HUES64 (cell line): ENCODE data around the gene FAM210B.

Experiments
- H3K27ac ChIP-seq: 2 replicates; pipeline ENCODE4 v1.7.0; 2013; ENCODE audit warnings: low read depth, low read length, inconsistent platforms
- H3K27me3 ChIP-seq: 2 replicates; pipeline ENCODE4 v1.6.1; 2013; ENCODE audit warnings: mild to moderate bottlenecking, low read length; ENCODE audit not compliant: insufficient read depth
- H3K36me3 ChIP-seq: 2 replicates; pipeline ENCODE4 v1.6.1; 2013; ENCODE audit warnings: mild to moderate bottlenecking, low read length; ENCODE audit not compliant: insufficient read depth
- H3K4me1 ChIP-seq: 2 replicates; pipeline ENCODE4 v1.6.1; 2013; ENCODE audit warnings: mild to moderate bottlenecking, low read length, moderate library complexity; ENCODE audit not compliant: insufficient read depth
- H3K4me3 ChIP-seq: 2 replicates; pipeline ENCODE4 v1.5.1; 2013; ENCODE audit warnings: mild to moderate bottlenecking, low read length, moderate library complexity
- H3K9ac ChIP-seq: 2 replicates; pipeline ENCODE4 v1.6.1; 2013; ENCODE audit warnings: mild to moderate bottlenecking, low read depth, low read length
- H3K9me3 ChIP-seq: 2 replicates; pipeline ENCODE4 v1.6.1; 2013; ENCODE audit warnings: low read depth, low read length; ENCODE audit not compliant: insufficient read depth
- WGBS: fragments of 150-250, 120-280 bp; methylation state at CpG from one replicate; pipeline ENCODE4 v1.1.7; 2013; ENCODE audit warnings: missing lambda C conversion rate; 5-methylcytosine and 5-hydroxymethylcytosine counted together

FAM210B gene

GRCh38 chr20:56411759-56412472, 53.1 kb downstream of the FAM210B start, which contains the start of gene CASS4:
TSS of gene CASS4 (plus strand) at chr20:56412260. CDS start at chr20:56412459, 199 bp downstream.
- no peaks in the 10 kb centered on the region for H3K9me3 ChIP-seq
- WGBS = 91% methylated on average over 10 of the region's 10 CpGs
- peaks cover 19% of the 10 kb centered on the region for H3K36me3 ChIP-seq
- no peaks in the 10 kb centered on the region for H3K27me3 ChIP-seq
- H3K9ac ChIP-seq = no peak within 1 kb of the TSS
- no peaks in the 10 kb centered on the region for H3K4me1 ChIP-seq
- H3K4me3 ChIP-seq = no peak within 1 kb of the TSS
- H3K27ac ChIP-seq = no peak within 1 kb of the TSS

- no peak overlapping the region for H3K4me3 ChIP-seq
- no peak overlapping the region for H3K9ac ChIP-seq
- H3K9me3 ChIP-seq = no peaks in the 10 kb centered on the region
- no peaks in the 10 kb centered on the region for H3K4me1 ChIP-seq
- 96% methylated on average over 7 of the region's 7 CpGs for WGBS
- H3K36me3 ChIP-seq = peaks cover 14% of the 10 kb centered on the region
- H3K27me3 ChIP-seq = no peaks in the 10 kb centered on the region
- no peak overlapping the region for H3K27ac ChIP-seq
These were observed 53.7 kb downstream of the FAM210B start for GRCh38 chr20:56412473-56412790.

DNA sequence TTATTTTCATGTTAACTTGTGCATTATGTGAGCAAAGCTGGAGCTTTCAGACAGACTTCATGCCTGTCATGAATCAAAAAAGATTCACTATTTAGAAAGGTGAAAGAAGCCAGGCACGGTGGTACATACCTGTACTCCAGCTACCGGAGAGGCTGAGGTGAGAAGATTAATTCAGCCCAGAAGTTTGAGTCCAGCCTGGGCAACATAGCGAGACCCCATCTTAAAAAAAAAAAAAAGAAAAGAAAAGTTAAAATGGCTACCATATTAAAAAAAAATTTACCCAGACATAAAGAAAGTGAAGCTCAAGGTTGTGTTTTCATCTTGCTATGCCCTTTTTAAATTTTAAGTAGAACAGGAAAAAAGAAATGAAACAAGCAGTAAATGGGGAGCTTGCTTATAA, 54.2 kb downstream of the FAM210B start:
- H3K9ac ChIP-seq = no peak overlapping the region
- WGBS = 97% methylated on average over 2 of the region's 3 CpGs
- H3K9me3 ChIP-seq = no peaks in the 10 kb centered on the region
- no peak overlapping the region for H3K27ac ChIP-seq
- no peaks in the 10 kb centered on the region for H3K4me1 ChIP-seq
- H3K36me3 ChIP-seq = peaks cover 8% of the 10 kb centered on the region
- H3K4me3 ChIP-seq = no peak overlapping the region
- no peaks in the 10 kb centered on the region for H3K27me3 ChIP-seq

GRCh38 chr20:56414842-56415765, 56.3 kb downstream of the FAM210B start:
- Histone ChIP-seq H3K36me3 (no peaks in the 10 kb centered on the region), H3K4me1 (no peaks in the 10 kb centered on the region), H3K27me3 (no peaks in the 10 kb centered on the region), H3K4me3 (no peak overlapping the region), H3K9me3 (no peaks in the 10 kb centered on the region), H3K27ac (no peak overlapping the region), H3K9ac (no peak overlapping the region)
- 93% methylated on average over 12 of the region's 12 CpGs for WGBS

DNA sequence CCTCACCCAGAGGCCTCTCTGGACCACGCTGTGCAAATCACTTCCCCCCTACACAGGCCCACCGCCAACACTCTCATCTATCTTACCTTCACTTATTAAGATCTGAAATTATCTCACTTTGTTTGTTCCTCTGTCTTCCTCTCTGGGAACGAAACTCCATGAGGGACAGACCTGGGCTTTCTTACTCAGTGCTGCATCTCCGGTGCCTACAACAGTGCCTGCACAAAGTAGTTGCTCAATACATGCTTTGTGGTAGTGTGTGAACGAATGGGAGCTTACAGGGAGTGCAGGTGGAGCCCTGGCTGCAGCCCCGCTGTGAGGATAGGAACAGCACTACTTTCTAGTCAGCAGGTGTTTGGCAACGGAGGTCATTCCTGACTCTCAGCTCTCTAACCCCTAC, 58.6 kb downstream of the FAM210B start:
- Histone ChIP-seq H3K9me3 (no peaks in the 10 kb centered on the region), H3K27ac (no peak overlapping the region), H3K9ac (no peak overlapping the region), H3K27me3 (peaks cover 15% of the 10 kb centered on the region), H3K36me3 (no peaks in the 10 kb centered on the region), H3K4me3 (no peak overlapping the region), H3K4me1 (peaks cover 4% of the 10 kb centered on the region; the same call in 1 of the 2 replicates)
- 89% methylated on average over 7 of the region's 7 CpGs for WGBS

DNA sequence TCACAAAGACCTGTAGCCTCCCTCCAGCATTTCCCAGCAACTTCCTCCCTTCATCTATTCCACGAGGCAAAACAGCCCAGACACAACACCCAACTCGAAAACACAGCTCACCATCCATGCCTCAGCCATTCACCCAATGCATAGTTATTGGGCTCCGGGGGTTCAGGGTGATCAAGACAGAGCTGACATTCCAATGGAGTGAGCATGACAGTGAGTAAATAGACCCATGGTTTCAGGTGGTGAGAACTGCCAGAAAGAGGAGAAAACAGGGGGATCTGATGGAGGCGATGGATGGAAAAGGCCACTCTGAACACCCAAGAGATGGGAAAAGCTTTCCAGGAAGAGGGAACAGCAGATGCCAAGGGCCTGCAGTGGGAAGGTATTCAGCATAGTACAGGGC, 59.1 kb downstream of the FAM210B start:
- no peak overlapping the region for H3K4me3 ChIP-seq
- H3K27ac ChIP-seq = no peak overlapping the region
- peaks cover 20% of the 10 kb centered on the region for H3K27me3 ChIP-seq
- no peaks in the 10 kb centered on the region for H3K36me3 ChIP-seq
- no peak overlapping the region for H3K9ac ChIP-seq
- no peaks in the 10 kb centered on the region for H3K9me3 ChIP-seq
- WGBS = 91% methylated on average over 4 of the region's 4 CpGs
- H3K4me1 ChIP-seq = peaks cover 8% of the 10 kb centered on the region
